Measurements from ENCODE around the gene COX7A2. TPM values are rescaled to one million over a fixed set of nuclear protein-coding genes. Genes with fewer than 3 reads are reported as not detected.

The COX7A2 gene
- total RNA-seq, 8 experiments from 2014 or later = 306 to 626 (median 511) TPM

DNA sequence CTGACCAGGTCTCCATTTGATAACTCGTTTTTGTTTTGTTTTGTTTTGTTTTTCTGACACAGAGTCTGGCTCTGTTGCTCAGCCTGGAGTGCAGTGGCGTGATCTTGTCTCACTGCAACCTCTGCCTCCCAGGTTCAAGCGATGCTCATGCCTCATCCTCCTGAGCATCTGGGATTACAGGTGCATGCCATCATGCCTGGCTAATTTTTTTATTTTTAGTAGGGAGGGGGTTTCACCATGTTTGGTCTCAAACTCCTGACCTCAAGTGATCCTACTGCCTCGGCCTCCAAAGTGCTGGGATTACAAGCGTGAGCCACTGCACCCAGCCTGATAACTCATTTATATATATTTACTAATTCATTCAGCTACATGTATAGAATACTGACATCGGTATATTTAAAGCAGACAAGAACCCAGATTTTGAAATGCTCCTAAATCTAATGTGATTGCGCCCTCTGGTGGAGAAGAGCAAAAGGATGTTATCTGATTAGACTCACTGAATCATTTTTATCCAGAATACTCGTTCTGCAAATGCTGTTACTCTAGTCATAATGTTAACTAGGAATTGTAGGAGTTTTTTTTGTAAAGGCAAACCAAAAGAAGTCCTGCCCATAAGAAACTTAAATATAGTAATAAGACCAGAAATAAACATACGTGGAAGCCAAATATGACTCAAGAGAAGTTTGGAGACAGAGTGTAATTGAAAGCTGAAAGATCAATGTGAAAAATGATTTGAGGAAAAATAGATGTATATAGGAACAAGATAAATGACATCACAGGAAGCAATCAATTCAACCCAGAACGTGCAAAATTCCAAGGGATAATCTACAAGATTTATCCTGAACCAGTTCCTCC, 32.5 kb downstream of the COX7A2 start:
- H3K4me1 ChIP-seq (replicated peaks in 1 of 2) = peaks cover 0 to 17% of the 10 kb centered on the region in 2 donors
- in situ Hi-C loops (cut with MboI; ENCODE audit: low pct_unique_long_range_greater_than_20kb in 2 of 9, low sequenced_read_pairs in 9 of 9, unreplicated experiment in 9 of 9) = loop anchor here (10.0 to 25.0 kb wide), 6 partner anchors 799 to 1474 kb away; no protein-coding TSS in a partner anchor
- 0 to 36% (median 26%) methylated on average over 4 to 10 of the region's 10 CpGs for WGBS, 10 experiments
- H3K27ac ChIP-seq = no peak overlapping the region
- ATAC-seq (replicated peaks in 6 of 8) = peak in 2 of 8 experiments; percentile 10 to 13
- no peak overlapping the region for H3K4me3 ChIP-seq

DNA sequence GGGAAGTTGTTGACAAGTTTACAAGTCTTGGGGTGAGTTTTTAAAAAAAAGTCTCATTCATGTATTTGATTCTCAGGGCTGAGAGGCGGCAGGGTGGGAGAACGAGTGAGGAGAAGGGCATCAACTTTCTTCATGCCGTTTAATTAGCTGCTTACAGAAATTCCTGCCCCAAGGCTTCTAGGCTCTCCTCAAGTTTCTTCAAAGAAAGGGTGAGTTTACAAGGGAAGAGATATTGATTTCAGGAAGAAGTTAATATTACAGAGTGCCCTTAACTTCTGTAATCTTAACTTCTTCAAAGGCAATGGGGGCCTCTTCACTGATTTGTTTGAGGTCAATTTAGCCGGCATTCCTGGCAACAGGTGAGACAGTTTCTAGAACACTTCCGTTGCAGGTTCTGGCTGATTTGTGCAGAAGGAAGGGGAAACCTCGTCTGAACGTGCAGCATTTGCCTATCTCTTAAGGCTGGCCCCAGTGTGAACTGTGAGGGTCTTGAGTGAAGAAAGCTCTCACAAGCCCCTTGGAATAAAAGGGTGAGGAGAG, 34.3 kb downstream of the COX7A2 start:
- in situ Hi-C loops (cut with MboI; ENCODE audit: low pct_unique_long_range_greater_than_20kb in 2 of 9, low sequenced_read_pairs in 9 of 9, unreplicated experiment in 9 of 9) = loop anchor here in 8 of 9 experiments (10.0 to 25.0 kb wide), 7 partner anchors 794 to 1472 kb away; no protein-coding TSS in a partner anchor
- ATAC-seq (replicated peaks in 6 of 8) = no peak
- no peak overlapping the region for H3K27ac ChIP-seq
- 0 to 54% (median 32%) methylated on average over 1 to 7 of the region's 7 CpGs; no CpG with 5 or more reads in 2 of the 10 experiments for WGBS, 10 experiments
- H3K4me1 ChIP-seq (replicated peaks in 1 of 2) = peaks cover 2 to 17% of the 10 kb centered on the region in 2 donors
- H3K4me3 ChIP-seq = no peak overlapping the region

DNA sequence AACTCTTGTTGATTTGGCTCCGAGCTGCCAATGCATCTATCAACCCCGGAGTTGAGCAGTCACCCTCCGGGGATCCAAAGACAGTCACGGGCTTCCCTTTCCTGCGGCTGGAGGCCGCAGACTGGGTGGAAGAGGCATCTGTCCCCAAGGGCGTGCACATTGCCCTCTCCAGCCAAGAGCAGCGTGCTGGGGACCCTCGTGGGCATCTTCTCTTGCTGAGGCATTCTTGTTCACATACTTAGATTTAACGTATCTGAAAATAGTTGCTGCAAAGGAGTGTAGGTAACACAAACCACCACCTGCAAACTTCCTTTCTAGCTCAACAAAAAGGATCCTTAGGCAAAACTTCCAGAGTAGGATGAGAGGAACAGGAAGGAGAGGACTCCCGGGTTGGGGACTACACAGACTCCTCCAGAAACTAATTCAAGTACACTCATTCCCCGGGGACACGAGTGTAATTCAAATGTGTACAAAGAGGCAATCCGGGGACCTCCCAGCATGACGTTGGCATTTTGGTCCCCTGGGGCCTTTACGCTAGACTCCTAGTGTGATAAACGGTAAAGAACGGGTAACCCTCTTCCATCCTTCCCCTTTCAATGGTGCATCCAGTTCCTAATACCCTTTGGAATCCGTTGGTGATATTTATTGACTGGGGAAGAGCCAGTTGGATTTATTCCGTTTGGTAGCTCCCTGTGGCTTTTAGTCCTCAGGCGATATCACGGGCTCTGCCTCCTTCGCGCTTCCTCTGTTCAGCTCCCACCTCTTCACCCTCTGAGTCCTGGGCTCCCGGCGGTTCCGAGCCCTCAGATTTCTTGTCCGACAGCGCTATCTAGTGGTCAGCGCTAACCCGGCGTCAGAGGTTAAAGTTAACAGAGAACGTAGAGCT, 35.1 kb downstream of the COX7A2 start:
- Histone ChIP-seq H3K4me3 (no peak overlapping the region), H3K27ac (no peak overlapping the region), H3K4me1 (replicated peaks in 1 of 2) (peaks cover 4 to 17% of the 10 kb centered on the region in 2 donors)
- 0 to 73% (median 5%) methylated on average over 3 to 20 of the region's 33 CpGs; no CpG with 5 or more reads in 1 of the 10 experiments for WGBS, 10 experiments
- ATAC-seq (replicated peaks in 6 of 8) = peak; percentile 38 to 79 (median 74)
- in situ Hi-C loops (cut with MboI; ENCODE audit: low pct_unique_long_range_greater_than_20kb in 2 of 9, low sequenced_read_pairs in 9 of 9, unreplicated experiment in 9 of 9) = loop anchor here in 8 of 9 experiments (10.0 to 25.0 kb wide), 7 partner anchors 794 to 1471 kb away; no protein-coding TSS in a partner anchor

DNA sequence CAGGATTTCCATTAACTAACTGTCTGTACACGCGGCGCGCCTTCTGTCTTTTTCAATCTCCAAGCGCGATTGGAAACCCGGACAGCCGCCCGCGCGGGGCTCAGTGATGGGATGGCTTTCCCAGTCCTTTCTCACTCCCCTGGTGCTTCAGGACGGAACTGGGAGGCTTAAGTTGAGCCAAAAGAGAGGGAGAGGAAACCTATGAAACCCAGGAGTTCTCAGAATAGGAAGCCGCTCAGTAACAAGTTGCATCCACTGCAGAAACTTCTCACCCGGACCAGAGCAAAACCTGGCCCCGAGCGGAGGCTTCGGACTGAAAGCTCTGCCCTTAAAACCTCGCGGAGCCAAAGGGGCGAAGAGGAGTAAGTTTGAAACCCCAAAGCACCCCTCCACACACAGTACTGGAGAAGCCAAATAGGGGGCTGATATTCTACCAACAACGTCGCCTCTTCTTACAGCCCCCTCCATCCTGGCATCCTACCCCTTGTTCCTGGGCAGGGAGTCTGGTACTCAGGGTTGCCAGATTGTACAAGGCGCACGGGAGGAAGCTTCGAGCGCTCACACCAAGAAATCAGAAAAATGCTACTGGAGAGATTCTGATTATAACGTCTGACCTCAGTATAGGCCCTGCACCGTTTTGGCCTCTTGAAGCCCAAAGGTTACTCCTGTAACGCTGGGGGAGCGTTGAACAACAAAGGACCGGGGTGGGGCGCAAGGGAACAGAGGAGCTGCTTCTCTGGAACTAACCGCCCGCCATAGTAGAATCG, 36.8 kb downstream of the COX7A2 start:
- 0 to 67% (median 19%) methylated on average over 1 to 26 of the region's 35 CpGs; no CpG with 5 or more reads in 1 of the 10 experiments for WGBS, 10 experiments
- ATAC-seq (replicated peaks in 6 of 8) = no peak
- H3K4me1 ChIP-seq (replicated peaks in 1 of 2) = peaks cover 4 to 17% of the 10 kb centered on the region in 2 donors
- peak overlapping the region; percentile 32 to 41 (median 40) for H3K4me3 ChIP-seq
- in situ Hi-C loops (cut with MboI; ENCODE audit: low pct_unique_long_range_greater_than_20kb in 2 of 9, low sequenced_read_pairs in 9 of 9, unreplicated experiment in 9 of 9) = loop anchor here in 8 of 9 experiments (10.0 to 25.0 kb wide), 7 partner anchors 792 to 1469 kb away; no protein-coding TSS in a partner anchor
- H3K27ac ChIP-seq = no peak overlapping the region

DNA sequence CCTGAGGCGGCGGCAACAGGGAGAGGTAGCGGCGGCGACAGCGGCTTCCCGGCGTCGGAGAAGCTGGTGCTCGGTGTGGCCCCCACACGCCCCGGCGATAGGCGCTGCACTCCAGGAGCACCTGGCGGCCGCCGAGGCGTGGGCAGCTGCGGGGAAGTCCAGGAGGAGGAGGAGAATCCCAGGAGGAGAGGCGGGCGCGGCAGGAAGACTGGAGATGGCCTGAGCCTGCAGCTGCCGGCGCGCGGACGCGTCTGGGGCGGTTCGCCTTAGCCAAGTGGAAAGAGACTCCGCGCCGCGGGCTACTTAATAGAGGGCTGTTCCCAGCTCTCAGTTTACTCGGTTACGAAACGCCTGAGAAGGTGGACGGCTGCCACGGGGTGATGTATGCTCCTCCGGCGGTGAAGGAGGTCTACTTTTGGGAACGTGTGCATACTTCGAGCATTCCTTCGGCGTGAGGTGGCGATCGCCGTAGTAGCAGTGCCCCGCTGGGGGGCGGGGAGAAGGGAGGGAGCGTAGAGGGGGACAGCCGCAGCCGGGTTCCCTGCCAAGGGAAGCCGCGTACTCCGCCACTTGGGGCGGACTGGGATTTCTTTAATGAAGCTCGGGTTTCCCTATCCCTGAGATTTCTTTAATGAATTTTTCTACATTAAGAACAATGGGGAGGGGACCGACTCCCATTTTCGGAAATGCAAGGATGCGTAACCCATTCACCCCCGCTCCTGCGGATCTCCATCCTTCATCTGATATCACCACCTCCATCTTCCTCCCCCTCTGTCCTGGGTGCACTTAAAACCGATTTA, 37.6 kb downstream of the COX7A2 start, which contains the start of gene COL12A1:
COL12A1 (minus strand) TSS at position 278 of the 800 bp plus-strand sequence. CDS start 3,261 bp downstream, outside the sequence.
- in situ Hi-C loops (cut with MboI; ENCODE audit: low pct_unique_long_range_greater_than_20kb in 2 of 9, low sequenced_read_pairs in 9 of 9, unreplicated experiment in 9 of 9) = loop anchor here in 8 of 9 experiments (10.0 to 25.0 kb wide), 7 partner anchors 791 to 1469 kb away; no protein-coding TSS in a partner anchor
- WGBS, 10 experiments = 0 to 4% (median 0%) methylated on average over 2 to 10 of the region's 64 CpGs; no CpG with 5 or more reads in 3 of the 10 experiments
- ATAC-seq (replicated peaks in 6 of 8) = peak; percentile 45 to 74 (median 62)
- peaks cover 4 to 17% of the 10 kb centered on the region in 2 donors for H3K4me1 ChIP-seq (replicated peaks in 1 of 2)
- no peak within 1 kb of the TSS for H3K27ac ChIP-seq
- peak within 1 kb of the TSS; percentile 32 to 41 (median 40) for H3K4me3 ChIP-seq

DNA sequence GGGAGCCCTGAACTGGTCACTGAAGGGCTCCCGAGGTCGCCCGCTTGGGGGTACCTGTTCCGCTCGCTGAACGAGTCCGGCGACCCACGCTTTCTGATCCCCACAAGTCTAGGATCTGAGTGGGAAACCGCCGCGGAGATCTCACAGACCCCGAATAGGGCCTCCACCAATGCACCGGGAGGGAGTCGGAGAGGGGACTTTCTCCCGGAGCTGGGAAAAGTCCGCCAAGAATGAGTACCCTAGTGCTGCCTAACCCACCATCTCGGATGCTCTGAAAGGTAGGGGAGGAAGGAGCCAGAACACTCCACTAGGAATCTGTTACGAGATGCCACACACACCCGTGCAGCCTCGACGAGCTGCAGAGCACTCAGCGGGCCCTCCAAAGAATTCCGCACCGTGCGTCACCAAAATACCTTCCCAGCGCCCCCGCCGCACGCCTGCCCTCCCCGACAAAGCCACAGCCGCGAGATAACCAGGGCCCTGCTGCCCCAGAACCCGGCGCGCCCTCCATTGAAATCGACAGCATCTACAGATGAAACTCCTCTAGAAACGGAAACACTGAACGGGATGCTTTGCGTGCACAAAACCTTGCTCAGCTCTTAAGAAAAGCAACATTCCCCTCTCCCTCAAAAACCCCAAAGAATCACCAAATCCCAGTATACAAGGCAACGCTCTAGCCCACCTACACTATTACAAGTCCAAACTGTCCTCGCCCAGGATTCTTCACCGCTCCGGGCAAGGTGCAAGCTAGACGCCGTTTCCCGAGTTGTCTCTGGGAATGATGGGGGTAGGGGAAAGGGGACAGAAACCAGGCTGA, 38.4 kb downstream of the COX7A2 start:
- in situ Hi-C loops (cut with MboI; ENCODE audit: low pct_unique_long_range_greater_than_20kb in 2 of 9, low sequenced_read_pairs in 9 of 9, unreplicated experiment in 9 of 9) = loop anchor here in 8 of 9 experiments (10.0 to 25.0 kb wide), 7 partner anchors 790 to 1468 kb away; no protein-coding TSS in a partner anchor
- WGBS, 10 experiments = 0 to 17% (median 3%) methylated on average over 1 to 13 of the region's 47 CpGs; no CpG with 5 or more reads in 2 of the 10 experiments
- Histone ChIP-seq H3K4me1 (replicated peaks in 1 of 2) (peaks cover 4 to 17% of the 10 kb centered on the region in 2 donors), H3K27ac (no peak overlapping the region), H3K4me3 (peak overlapping the region; percentile 32 to 41 (median 40))
- peak in 5 of 8 experiments; percentile 1 to 7 (median 4) for ATAC-seq (replicated peaks in 6 of 8)

DNA sequence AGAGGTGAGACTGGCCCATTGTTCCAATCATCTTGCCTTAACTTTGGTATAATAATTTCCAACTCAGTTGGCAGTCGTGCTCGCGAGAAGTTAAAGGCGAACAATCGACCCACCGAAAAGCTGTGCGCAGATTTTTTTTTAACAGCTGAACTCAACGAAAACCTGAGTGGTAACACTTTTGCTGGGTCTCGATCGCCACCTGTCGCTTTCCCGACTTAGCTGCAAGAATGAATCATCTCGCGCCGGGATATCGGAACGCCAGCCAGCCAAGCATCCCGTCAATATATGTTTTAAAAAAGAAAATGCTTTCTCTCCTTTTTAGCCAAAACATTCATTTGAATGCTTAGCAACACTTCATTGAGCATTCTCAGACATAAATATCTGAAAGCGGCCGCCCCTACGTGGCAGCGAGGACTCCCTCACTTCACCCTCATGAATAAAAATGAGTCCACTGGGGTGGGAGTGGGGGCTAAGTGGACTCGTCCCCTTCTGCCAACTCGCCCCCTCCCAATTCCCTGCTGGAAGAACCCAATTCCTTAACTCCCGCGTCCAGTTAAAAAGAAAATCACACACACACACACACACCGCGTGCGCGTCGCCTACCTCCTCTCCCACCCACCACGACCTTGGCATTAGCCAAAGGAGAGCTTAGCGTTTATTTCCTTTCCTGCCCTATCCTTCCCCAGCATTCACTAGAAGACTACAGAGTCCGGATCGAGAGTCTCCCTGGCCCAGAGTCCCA, 39.2 kb downstream of the COX7A2 start:
- in situ Hi-C loops (cut with MboI; ENCODE audit: low pct_unique_long_range_greater_than_20kb in 2 of 9, low sequenced_read_pairs in 9 of 9, unreplicated experiment in 9 of 9) = loop anchor here in 8 of 9 experiments (10.0 to 25.0 kb wide), 7 partner anchors 790 to 1467 kb away; no protein-coding TSS in a partner anchor

DNA sequence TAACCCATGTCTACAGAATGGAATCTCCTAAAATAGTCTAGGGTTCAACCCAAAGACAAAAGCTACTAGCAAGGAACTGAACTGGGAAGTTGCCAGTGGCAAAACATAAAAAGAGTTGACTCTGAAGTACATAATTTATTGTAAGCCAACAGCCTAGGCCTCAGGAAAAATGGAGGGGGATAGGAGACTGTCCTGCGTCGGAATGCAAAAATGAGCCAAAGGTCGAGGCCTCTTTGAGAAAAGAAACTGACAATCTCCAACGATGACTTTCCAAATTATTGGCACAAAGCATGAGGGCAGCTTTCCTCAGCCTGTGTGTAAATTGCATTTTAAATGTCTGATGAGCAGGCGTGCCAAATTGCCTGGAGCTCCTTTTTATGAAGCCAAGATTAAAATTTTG, 39.9 kb downstream of the COX7A2 start:
- ATAC-seq (replicated peaks in 6 of 8) = peak in 1 of 8 experiments; percentile 4
- 0 to 64% (median 44%) methylated on average over 1 to 5 of the region's 5 CpGs; no CpG with 5 or more reads in 1 of the 10 experiments for WGBS, 10 experiments
- Histone ChIP-seq H3K27ac (no peak overlapping the region), H3K4me3 (no peak overlapping the region), H3K4me1 (replicated peaks in 1 of 2) (peaks cover 4 to 16% of the 10 kb centered on the region in 2 donors)
- in situ Hi-C loops (cut with MboI; ENCODE audit: low pct_unique_long_range_greater_than_20kb in 2 of 9, low sequenced_read_pairs in 9 of 9, unreplicated experiment in 9 of 9) = loop anchor here in 8 of 9 experiments (10.0 to 25.0 kb wide), 7 partner anchors 789 to 1466 kb away; no protein-coding TSS in a partner anchor

More for the DNA sequence above, 39.2 kb downstream of the COX7A2 start:
- peak in 7 of 8 experiments; percentile 4 to 37 (median 15) for ATAC-seq (replicated peaks in 6 of 8)
- Histone ChIP-seq H3K4me3 (peak overlapping the region; percentile 32 to 41 (median 40)), H3K27ac (no peak overlapping the region), H3K4me1 (replicated peaks in 1 of 2) (peaks cover 4 to 17% of the 10 kb centered on the region in 2 donors)
- 0 to 10% (median 1%) methylated on average over 2 to 23 of the region's 35 CpGs for WGBS, 10 experiments

DNA sequence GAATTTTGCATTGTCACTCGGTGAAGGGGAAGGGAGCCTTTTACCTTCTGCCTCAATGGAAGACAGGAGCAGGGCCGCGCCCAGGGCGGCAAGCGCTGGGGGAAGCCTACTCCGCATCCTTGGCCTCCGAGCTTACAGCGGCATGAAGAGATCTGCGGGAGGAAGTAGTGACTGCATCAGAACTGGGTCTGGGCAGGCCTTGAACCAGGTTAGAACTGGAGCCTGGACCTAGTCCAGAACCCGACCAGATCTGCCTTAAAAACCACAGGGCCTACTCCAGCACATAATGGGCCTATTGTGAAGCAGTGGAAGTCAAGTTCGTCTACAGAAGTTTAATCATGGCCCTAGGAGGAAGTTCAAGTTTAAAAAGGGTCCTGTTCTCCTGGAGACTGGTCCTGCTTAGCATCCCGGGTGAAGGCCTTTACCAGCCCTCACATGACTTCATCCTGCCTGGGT, 40.9 kb downstream of the COX7A2 start:
- H3K27ac ChIP-seq = no peak overlapping the region
- WGBS, 10 experiments = 0 to 100% (median 47%) methylated on average over 1 to 12 of the region's 12 CpGs; no CpG with 5 or more reads in 1 of the 10 experiments
- ATAC-seq (replicated peaks in 6 of 8) = no peak
- peaks cover 4 to 13% of the 10 kb centered on the region in 2 donors for H3K4me1 ChIP-seq (replicated peaks in 1 of 2)
- in situ Hi-C loops (cut with MboI; ENCODE audit: low pct_unique_long_range_greater_than_20kb in 2 of 9, low sequenced_read_pairs in 9 of 9, unreplicated experiment in 9 of 9) = loop anchor here in 8 of 9 experiments (10.0 to 25.0 kb wide), 7 partner anchors 788 to 1465 kb away; no protein-coding TSS in a partner anchor
- peak overlapping the region in 1 of 5 donors; percentile 31 for H3K4me3 ChIP-seq

Data from motor neuron (in vitro differentiated cells).